Right lobe of liver (tissue), 4 donors: ENCODE results near the gene HIRA.

Experiments
- CTCF ChIP-seq, 4 donors: fragments of 200-600 bp in 3 of 4; fragments of 450-650 bp in 1 of 4; IDR thresholded peaks; one replicate each; pipeline versions ENCODE4 v1.5.1 to v1.8.0; 2016 to 2022; ENCODE audit warnings: antibody characterized with exemption in 4 of 4, mild to moderate bottlenecking in 2 of 4
- POLR2A ChIP-seq: fragments of 450-650 bp; IDR thresholded peaks from one replicate; pipeline ENCODE4 v1.6.1; 2017; ENCODE audit warnings: antibody characterized with exemption, mild to moderate bottlenecking
- donor health status: DM: no; HTN: no; CAD: no.
- donor health status: DM: no; HTN: no; CAD: no.
- donor health status: DM: no; HTN: yes; CAD: no.

DNA sequence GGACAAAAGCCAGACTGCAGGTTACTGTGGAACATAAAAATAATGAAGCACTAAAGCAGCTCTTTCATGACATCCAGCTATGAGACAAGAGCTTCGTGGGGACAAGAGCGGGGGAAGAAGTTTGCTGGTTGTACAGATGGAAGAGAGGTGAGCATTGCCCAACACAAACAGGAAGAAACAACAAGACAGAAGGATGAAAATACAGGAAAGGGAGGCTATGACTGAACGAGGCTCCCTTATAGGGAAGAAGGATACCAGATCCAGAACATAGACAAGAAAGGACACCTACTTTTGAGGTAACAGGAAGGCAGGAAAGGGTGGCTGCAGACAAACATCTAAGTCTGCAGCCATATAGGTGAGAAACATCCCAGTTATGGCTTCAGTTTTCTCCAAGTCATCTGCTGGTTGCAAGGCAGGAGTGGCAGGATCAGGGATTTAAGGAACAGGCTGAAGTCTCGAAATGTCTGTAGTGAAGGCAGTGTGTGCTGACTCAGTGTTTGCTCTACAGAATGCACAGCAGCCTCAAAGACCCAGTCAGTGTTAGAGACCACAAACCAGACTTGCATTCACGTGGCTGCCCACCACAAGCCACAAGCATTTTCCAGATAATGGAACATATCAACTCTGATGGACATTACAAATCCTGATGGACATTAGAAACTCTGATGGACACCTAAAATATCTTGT, 141.9 kb downstream of the HIRA start:
- no peak for TF ChIP-seq CTCF (IDR thresholded peaks at IDR 0.05)
- TF ChIP-seq POLR2A: no peak
